Measurements from ENCODE around the gene ESRRA. TPM values are rescaled to one million over a fixed set of nuclear protein-coding genes. Genes with fewer than 3 reads are reported as not detected.

The ESRRA gene
- total RNA-seq, 6 experiments from 2014 or later, result 28.5 to 82.6 (median 47.7) TPM

GRCh38 chr11:64298966-64299846, 6.1 kb upstream of the ESRRA start:
- Histone ChIP-seq H3K36me3 (no peaks in the 10 kb centered on the region), H3K27me3 (peaks cover 0 to 35% of the 10 kb centered on the region in 2 donors), H3K4me3 (peak overlapping the region in 2 of 3 donors; percentile 31 to 38), H3K4me1 (peaks cover 0 to 24% (median 8%) of the 10 kb centered on the region in 4 donors), H3K9me3 (no peaks in the 10 kb centered on the region), H3K27ac (no peak overlapping the region)
- peak; percentile 36 to 64 (median 54) for ATAC-seq
- intact Hi-C loops (cut with DNase I), result no loop called here
- WGBS (ENCODE audit: insufficient coverage, low coverage, low lambda C conversion rate, missing lambda C conversion rate), result 5% methylated on average over 29 of the region's 60 CpGs
- DNase-seq, result peak in 2 of 3 donors; percentile 65 to 78
- TF ChIP-seq CTCF (IDR thresholded peaks at IDR 0.05) (no peak), POLR2A (IDR thresholded peaks at IDR 0.05) (no peak)

- no peaks in the 10 kb centered on the region for H3K36me3 ChIP-seq
These were observed 5.3 kb upstream of the ESRRA start, which contains the start of gene CATSPERZ for GRCh38 chr11:64299847-64300648. Gene CATSPERZ (plus strand): TSS chr11:64300358. CDS start chr11:64300411, 53 bp downstream.

GRCh38 chr11:64303109-64304031, 2.0 kb upstream of the ESRRA start:
- no peak for DNase-seq
- Histone ChIP-seq H3K27ac (peak overlapping the region in 1 of 3 donors; percentile 99), H3K4me1 (peaks cover 0 to 39% (median 13%) of the 10 kb centered on the region in 4 donors), H3K4me3 (no peak overlapping the region), H3K36me3 (no peaks in the 10 kb centered on the region), H3K27me3 (peaks cover 0 to 18% of the 10 kb centered on the region in 2 donors), H3K9me3 (no peaks in the 10 kb centered on the region)
- ATAC-seq, result no peak
- intact Hi-C loops (cut with DNase I), result no loop called here
- no peak for TF ChIP-seq CTCF (IDR thresholded peaks at IDR 0.05)
- whole genome bisulfite sequencing (ENCODE audit: insufficient coverage, low coverage, low lambda C conversion rate, missing lambda C conversion rate), result 77% methylated on average over 9 of the region's 13 CpGs

More at GRCh38 chr11:64299847-64300648, 5.3 kb upstream of the ESRRA start, which contains the start of gene CATSPERZ:
- Histone ChIP-seq H3K4me1 (peaks cover 0 to 25% (median 9%) of the 10 kb centered on the region in 4 donors), H3K4me3 (peak within 1 kb of the TSS in 2 of 3 donors; percentile 33 to 38), H3K9me3 (no peaks in the 10 kb centered on the region), H3K27ac (no peak within 1 kb of the TSS), H3K27me3 (peaks cover 0 to 33% of the 10 kb centered on the region in 2 donors)
- ATAC-seq (no peak), DNase-seq (no peak)
- 6% methylated on average over 17 of the region's 54 CpGs for WGBS (ENCODE audit: insufficient coverage, low coverage, low lambda C conversion rate, missing lambda C conversion rate)
- intact Hi-C loops (cut with DNase I), result no loop called here
- TF ChIP-seq CTCF (IDR thresholded peaks at IDR 0.05) (no peak), POLR2A (IDR thresholded peaks at IDR 0.05) (no peak)

- H3K4me3 ChIP-seq, result peak overlapping the region; percentile 47 to 77 (median 68)
- intact Hi-C loops (cut with DNase I), result no loop called here
- DNase-seq, result no peak
These were observed 1.4 kb upstream of the ESRRA start for GRCh38 chr11:64304032-64304315.

More at GRCh38 chr11:64304032-64304315, 1.4 kb upstream of the ESRRA start:
- Histone ChIP-seq H3K36me3 (no peaks in the 10 kb centered on the region), H3K27me3 (peaks cover 0 to 15% of the 10 kb centered on the region in 2 donors), H3K9me3 (no peaks in the 10 kb centered on the region), H3K4me1 (peaks cover 0 to 39% (median 13%) of the 10 kb centered on the region in 4 donors), H3K27ac (peak overlapping the region in 2 of 3 donors; percentile 97 to 99)
- no peak for ATAC-seq
- no CpG with 5 or more reads among the region's 5 CpGs for WGBS (ENCODE audit: insufficient coverage, low coverage, low lambda C conversion rate, missing lambda C conversion rate)
- TF ChIP-seq CTCF (IDR thresholded peaks at IDR 0.05) (no peak), POLR2A (IDR thresholded peaks at IDR 0.05) (no peak)
